HG03095 (cell line): ENCODE data around the gene CD37.

Experiments
- ATAC-seq: cut with Tn5 transposase; IDR thresholded peaks from one replicate; pipeline ENCODE4 v1.9.1; 2021; ENCODE audit warnings: moderate library complexity; ENCODE audit not compliant: unreplicated experiment

CD37 gene

DNA sequence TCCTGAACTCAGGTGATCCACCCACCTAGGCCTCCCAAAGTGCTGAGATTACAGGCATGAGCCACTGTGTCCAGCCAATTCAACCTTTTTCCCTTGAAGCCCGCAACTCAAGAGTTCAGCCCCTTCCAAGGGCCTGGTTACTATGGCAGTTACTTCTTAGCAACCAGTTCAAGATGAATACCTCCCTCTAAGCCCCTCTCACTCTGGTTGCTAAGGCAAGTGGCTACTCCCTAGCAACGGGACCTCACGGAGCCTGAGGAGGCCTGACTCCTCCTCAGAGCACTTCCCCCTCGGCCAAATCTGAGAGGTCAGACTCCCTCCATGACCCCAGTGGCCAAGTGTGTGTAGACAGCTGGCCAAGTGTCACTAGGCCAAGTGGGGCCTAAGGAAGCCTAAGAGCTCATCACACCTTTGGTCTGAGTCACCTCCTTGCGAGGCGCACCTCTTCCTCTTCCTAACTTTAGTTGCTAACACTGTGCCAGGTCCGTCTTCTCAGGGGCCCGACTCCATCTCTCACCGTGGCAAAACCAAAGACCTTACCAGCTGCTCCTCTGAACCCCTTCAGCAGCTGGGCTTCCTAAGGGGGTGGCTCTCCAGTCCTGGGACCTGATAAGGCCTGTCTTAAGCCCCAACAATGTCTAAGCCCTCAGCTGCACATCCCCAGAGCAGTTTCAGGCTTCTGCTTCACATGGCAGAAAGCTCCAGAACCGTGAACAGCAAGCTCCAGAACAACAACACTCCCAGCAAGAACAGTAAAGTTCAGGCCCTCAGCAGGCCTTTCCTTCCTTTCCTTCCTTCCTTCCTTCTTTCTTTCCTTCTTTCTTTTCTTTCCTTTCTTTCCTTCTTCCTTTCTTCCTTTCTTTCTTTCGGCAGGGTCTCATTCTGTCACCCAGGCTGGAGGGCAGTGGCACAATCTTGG, 9.6 kb downstream of the CD37 start:
- ATAC-seq = no peak

DNA sequence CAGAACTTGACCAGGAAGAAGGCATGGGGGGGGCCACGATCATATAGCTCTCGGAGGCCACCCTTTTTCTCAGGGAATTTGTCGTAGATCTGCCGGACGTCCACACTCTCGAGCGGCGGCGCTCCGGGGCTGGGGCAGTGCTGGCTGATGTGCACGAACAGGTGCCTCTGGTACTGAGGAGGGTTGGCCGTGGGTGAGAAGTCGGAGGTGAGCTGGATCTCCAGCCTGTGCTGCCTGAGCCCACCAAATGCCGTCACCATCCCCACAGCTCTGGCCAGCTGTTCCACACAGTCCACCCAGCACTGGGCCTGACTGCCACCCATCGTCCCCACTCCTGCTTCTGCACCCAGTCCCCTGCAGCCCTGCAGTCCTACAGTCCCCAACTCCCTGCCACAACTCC, 12.0 kb downstream of the CD37 start:
- ATAC-seq = no peak

DNA sequence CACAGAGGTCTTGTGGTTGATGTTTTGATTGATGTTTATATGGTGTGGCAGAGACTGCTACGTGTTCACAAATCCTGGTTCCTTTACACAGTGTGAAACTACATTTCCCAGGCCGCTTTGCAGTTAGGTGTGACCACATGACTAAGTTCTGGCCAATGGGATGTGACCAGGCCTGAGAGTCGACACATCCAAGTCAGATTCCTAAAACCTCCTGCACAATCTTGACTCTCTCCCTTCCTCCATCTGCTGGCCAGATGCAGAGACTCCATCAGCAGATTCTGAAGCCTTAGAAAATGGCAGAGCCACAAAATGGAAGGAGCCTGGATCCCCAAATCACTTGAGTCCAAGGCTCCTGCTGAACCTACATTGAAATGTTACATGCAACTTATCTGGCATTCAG, 12.6 kb downstream of the CD37 start:
- no peak for ATAC-seq

DNA sequence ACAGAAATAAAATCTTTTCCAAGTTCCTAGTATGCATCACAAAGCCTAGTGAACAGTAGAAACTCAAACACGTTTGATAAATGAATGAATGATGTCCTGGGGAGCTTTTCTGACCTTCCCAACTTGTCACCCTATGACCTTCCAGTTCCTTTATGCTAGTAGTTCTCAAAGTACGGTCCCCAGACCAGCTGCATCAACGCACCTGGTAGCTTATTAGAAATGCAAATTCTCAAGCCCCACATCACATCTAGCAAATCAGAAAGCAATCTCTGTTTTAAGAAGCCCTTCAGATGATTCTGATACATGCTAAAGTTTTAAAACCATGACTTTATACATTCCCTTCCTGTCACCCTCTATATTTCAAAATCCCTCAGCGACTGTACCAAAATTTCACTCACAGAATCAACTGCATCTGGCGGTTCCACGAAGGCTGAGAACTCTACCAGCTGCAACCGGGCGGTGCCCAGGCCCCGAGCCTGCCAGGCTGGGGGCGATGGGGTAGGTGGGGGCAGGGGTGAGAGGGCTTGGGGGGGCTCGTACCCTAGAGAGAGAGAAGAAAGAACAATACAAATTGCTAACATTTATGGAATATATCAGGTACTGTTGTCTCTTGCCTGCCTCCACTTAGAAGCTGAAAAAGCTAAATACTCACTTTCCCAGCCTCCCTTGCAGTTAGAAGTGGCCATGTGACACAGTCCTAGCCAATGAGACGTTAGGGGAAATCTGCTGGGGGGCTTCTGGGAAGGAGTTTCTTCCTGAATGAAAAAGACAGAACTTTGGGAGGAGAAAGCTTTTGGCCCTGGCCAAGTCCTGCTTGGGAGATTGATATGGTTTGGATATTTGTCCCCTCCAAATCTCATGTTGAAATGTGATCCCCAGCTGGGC, 13.3 kb downstream of the CD37 start:
- ATAC-seq = no peak

DNA sequence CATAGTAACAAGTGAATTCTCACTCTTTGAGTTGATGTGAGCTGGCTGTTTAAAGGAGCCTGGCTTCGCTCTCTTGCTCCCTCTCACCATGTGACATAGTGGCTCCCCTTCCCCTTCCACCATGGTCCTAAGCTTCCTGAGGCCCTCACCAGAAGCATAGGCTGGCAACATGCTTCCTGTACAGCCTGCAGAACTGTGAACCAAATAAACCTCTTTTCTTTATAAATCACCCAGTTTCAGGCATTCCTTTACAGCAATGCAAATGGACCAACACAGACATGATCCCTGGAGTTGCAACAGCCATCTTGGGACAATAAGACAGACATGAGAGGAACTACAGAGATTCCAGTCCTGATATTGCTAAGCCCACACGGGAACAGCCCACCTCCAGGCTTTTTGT, 14.4 kb downstream of the CD37 start:
- ATAC-seq = no peak

DNA sequence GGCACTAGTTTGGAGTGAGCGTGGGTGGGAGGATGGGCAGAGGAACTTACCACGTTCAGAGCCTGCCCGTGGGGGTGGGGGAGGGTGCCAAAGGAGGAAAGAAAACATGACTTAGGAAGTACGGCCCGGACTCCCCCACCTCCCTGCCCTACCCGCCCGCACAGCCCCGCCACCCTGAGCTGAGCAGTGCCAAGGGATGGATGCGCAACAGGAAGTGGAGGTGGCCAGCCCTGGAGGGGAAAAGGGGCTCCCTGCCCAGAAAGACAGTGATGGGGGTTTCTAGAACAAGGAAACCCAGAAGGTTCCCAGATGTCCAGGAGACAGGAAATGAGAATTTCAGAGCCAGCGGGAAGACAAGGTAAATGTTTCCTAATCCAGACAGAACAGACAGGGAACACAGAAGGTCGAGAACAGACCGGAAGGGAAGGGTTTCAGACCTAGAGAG, 20.7 kb downstream of the CD37 start:
- ATAC-seq = no peak

DNA sequence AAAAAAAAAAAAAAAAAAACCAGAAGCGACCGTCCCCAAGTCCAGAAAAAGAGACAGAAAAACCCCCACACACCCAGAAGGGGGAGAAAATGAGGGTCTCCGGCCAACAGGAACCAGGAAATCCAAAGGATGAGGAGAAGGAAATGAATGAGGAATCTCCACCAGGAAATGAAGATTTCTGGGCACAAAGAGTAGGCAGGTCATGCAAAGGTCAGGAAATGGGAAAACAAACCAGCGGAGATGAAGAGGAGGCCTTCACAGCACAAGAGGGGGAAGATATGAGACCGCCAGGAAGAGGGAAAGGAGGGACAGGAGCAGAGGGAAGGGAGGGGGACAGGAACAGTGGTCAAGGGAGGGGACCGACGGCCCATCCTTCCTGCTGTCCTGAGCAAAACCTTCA, 21.2 kb downstream of the CD37 start:
- no peak for ATAC-seq

DNA sequence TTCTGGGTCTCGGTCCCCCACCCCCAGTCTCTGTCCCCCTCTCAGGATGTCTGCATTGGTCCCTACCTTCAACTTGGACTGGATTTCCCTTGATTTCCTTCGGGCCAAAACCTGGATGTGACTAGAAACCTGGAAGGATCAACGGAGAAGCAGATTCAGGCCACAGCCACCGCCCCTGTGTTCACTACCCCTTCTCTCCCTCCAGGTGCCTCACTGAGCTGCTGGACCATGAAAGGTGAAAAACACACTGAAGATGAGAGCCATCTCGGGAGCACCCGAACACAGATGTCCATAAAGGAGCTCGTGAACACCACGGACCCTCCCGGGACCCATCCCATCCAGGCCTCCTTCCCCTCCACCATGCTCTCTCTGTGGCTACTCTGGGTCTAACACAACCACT, 22.0 kb downstream of the CD37 start:
- ATAC-seq = no peak

DNA sequence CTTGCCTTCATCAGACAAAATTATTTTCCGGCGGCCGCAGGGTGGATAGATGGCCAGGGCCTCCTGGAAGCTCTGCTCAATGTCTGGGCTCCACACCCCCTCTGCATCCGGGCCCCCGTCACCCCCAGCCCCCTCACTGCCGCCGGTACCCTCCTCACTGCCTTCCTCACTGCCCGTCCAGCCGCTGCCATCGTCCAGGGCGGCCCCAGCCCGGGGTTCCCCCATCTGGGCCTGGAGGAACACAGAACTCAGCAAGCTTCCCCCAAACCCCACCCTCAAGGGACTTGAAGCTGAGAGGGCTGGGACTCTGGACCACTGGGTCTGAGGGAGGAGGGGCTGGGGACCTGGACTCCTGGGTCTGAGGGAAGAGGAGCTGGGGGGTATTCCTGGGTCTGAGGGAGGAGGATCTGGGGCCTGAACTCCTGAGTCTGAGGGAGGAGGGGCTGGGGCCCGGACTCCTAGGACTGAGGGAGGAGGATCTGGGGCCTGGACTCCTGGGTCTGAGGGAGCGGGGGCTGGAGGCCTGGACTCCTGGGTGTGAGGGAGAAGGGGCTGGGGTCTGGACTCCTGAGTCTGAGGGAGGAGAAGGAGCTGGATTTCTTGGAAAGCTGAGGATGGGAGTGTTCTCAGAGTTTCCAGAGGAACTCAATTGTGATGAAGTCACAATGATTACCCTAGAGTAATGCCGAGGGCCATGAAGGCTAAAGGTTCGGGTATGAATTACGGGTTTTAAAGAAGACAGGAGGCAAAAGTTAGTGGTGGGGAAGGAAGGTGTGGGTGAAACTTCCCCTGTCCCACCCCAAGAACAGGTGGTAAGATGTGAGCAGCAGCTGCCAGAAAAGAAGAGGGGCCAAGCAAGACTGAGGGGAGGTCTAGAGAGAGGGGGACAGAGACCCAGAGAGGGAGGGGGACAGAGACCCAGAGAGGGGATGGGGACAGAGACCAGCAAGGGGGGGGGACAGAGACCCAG, 24.9 kb downstream of the CD37 start:
- ATAC-seq = no peak

DNA sequence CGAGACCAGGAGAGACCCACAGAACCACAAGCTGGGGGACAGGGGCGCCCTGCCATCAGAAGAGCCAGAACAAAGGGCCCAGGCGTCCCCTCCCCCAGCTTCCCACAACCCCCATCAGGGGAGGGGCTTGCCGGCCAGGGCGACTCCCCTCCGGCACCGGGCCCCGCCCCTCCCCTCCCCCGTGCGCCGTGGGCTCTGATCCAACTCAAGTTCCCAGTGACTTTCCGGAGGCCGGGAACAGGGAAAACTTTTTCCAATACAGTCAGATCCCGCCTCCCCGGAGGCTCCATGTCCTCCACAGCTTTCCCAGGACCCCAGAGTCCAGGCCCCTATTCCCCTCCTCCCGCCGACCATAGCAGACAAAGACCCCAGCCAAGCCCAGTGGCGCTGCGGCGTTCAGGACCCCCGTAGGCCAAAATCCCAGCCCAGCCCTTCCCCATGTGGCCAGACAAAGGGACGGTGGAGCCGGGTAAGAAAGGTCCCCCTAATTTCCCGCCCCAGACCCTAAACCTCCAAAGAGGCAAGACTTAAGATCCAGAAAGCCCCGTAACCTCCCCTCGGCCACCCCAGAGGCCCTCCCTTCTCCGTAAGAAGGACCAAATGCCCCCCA, 26.3 kb downstream of the CD37 start:
- ATAC-seq = no peak

DNA sequence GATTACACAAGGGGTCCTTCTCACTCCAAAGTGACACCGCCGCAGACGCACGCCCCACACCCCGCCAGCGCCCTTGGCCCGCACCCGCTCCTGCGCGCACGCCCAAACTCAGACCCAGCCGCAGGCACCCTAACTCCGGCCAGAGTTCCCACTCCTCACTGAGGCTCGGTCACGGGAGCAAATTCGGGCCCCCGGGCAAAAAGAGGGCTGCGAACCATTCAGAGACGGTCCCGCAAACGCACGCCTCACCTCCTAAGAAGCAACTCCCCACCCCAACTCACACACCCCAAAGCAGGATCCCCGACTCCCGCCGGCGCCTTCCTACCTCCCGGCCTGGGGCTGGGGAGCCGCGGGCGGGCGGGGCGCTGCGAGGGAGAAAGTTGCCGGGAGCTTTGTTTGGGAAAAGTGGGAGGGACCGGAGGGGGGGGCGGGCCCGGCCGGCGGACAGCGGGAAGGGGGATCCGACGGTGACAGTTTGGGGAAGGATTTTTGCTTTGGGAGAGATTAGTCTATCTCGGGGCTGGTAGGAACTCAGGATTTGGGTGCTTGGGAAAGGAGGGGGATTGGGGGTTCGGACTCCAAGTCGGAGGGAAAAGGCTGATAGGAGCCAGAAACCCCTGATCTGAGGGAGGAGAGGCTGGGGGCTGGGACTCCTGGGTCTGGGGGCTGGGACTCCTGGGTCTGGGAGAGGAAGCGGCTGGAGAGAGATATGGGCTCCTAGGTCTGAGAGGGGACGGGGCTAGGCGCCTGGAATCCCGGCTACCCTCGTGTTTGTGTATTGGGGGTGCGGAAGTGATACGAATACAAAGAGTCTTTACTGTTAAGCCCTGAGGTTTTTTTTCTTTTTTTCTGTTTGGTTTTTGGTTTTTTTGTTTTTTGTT, 27.1 kb downstream of the CD37 start, which contains the start of gene TEAD2:
Gene TEAD2, minus strand, starts transcription at position 369 of the 881 bp plus-strand sequence. CDS start 2,341 bp downstream, outside the sequence.
- no peak for ATAC-seq

DNA sequence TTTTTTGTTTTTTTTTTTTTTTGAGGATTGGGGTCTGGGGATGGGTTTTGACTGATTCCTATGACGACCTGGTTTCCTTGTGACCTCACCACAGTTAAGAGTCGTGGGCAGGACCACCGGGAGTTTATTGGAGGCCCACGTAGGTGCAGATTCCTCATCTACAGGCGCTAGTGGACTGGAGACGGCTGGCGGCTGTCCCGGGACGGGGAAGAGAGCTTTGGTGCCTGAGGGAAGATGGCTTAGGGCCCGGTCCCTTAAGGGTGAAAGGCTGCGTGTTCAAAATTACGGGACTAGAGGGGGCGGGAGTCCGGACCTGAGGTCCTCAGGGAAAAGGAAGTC, 27.7 kb downstream of the CD37 start:
- no peak for ATAC-seq

DNA sequence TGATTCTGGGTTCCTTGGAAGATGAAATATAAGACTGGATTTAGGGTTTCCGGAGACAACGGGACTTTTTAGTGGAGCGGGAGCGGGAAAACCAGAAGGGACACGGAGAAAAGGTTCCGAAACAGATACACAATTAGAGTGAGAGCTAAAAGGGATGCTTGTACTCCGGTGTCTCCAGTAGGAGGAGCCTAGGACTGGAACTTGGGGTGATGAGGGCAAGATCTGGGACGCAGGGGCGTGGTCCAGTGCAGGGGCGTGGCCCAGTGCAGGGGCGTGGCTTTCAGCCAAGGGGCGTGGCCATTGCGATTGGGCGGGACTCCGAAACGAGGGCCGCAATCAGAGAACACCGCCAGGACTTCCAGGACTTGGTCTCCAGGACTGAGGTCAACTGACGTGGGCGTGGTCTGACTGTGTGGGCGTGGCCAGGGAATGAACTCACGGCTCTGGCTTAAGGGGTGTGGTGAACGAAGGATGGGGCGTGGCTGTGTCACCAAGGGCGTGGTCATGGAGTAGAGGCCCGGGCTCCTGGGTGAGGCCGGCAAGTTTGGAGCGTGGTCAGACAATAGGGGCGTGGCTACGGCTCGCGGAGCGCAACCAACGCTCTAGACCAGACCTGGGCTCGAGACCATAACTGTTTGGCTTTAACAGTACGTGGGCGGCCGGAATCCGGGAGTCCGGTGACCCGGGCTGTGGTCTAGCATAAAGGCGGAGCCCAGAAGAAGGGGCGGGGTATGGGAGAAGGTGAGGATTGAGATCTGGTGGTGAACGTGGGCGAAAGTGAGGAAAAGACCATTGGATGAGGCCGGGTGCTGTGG, 28.3 kb downstream of the CD37 start, which contains the start of gene DKKL1:
Gene DKKL1, plus strand, starts transcription at position 610 of the 815 bp plus-strand sequence. Its CDS starts 122 bp downstream, at position 732.
- peak; percentile 58 for ATAC-seq

DNA sequence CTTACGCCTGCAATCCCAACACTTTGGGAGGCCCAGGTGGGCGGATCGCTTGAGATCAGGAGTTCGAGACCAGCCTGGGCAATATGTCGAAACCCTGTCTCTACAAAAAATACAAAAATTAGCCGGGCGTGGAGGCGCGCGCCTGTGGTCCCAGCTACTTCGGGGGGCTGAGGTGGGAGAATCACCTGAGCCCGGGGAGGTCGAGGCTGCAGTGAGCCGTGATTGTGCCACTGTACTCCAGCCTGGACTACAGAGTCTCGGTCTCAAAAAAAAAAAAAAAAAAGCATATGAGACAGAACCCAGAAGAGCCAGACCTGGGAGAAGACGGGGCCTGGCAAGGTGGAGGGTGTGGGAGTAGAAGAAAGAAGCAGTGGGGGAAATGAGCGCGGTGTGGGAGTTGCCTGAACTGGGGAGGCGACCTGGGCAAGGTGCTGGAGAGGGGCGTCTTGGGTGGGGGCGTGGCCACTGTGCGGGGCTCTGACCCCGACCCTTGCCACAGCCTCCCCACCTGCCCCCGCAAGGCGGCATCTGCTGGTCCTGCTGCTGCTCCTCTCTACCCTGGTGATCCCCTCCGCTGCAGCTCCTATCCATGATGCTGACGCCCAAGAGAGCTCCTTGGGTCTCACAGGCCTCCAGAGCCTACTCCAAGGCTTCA, 29.0 kb downstream of the CD37 start:
- no peak for ATAC-seq

DNA sequence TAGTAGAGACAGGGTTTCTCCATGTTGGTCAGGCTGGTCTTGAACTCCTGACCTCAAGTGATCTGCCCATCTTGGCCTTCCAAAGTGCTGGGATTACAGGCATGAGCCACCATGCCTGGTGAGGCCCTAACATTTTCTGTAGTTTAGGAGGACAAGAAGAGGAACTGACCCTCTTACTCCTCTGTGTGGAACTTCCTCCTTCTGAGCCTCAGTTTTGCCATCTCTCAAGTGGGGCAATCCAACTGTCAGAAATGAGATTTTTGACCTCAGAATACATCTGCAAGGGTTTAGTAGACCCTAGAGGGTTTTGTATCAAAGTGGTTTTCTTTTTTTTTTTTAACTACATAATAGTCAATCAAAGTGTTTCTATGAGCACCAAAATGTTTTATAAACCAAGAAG, 30.9 kb downstream of the CD37 start:
- ATAC-seq = no peak

DNA sequence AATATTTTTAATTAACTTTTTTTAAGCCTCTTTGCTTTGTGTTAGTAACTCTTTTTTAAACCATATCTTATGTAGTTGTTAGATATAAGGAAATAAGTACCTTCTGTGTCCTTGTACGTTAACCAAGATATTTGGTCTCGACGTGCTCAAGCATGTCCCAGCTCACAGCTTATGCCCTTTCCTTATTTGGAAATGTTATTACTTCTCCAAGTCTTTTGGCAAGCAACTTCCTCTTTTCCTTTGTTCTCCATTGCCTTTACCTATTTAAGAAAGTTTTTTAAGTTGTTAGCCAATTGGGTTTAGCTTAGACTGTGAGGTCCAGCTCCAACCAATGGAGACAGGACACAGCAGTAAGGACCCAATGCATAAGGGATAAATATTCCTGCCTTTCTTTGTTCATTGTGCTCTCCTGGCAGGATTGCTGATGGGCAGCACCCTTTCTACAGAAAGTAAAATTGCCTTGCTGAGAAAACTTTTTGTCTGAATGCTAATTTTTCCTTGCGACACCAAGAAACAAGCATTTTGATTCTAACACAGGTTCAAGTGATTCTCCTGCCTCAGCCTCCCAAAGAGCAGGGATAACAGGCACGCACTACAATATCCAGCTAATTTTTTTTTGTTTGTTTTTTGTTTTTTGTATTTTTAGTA, 33.6 kb downstream of the CD37 start:
- ATAC-seq = no peak

DNA sequence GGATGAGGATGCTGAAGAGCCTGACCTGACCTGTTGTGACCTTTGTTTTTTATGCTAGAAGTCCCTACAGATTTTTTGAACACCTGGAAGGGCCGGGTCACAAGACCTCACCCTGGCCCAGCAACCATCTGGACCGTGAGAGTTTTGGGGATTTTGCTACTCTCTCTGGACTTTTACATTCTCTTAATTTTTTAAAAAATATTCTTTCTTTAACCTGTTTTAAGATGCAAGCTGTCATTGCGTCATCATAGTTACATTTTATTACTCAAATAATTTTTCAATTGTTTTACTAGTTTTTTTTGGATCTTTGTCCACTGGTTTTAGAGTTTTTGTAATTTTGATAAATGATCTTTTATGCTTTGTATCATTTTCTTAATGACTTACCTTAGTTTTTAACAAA, 36.0 kb downstream of the CD37 start:
- no peak for ATAC-seq
